Endothelial cell of umbilical vein (primary cell): ENCODE measurements around the gene CCND1. TPM values are rescaled to one million over a fixed set of nuclear protein-coding genes. Genes with fewer than 3 reads are reported as not detected.
A peak's percentile ranks its signal among the peaks of the same experiment; 100 is the strongest.
"Not testable (repeated sequence)": the region's sequence is repeated elsewhere in the genome, so short reads cannot be mapped to it uniquely, and the experiment has no call there.

ENCODE experiments used
- BruUV-seq: library from RNA; stranded (reverse); fragments of 400-500 nt; replicated peaks from 2 replicates; lab custom pipeline; 2021; lab: Mats Ljungman, UMichigan
- CTCF ChIA-PET: fragments of 300-600, 350-600 bp; sonication (Branson Sonifier 250); formaldehyde crosslinking; loops from one replicate; lab custom pipeline; 2021; ENCODE audit warnings: antibody characterized with exemption, inconsistent platforms; lab: Charles Lee
- POLR2A ChIA-PET: fragments of 300-600, 350-600 bp; sonication (Branson Sonifier 250); formaldehyde crosslinking; loops from one replicate; lab custom pipeline; 2021; ENCODE audit warnings: antibody characterized with exemption, inconsistent platforms; lab: Charles Lee
- DNase-seq: peaks from one replicate; pipeline ENCODE4 v3.0.0-alpha.2; 2011; ENCODE audit warnings: low read depth, low spot score
- FAIRE-seq: peaks from 2 replicates; lab custom pipeline; 2011; peaks lifted over from hg19 to GRCh38; lab: Jason Lieb, UNC
- H2AFZ ChIP-seq: 2 replicates; pipeline ENCODE4 v1.6.0; 2012; ENCODE audit warnings: low read depth, low read length, control low read depth, inconsistent platforms
- H3K27ac ChIP-seq: 2 replicates; pipeline ENCODE4 v1.5.1; 2011; ENCODE audit warnings: low read depth, mild to moderate bottlenecking, control low read depth, low read length, moderate library complexity; ENCODE audit not compliant: insufficient read depth
- H3K27me3 ChIP-seq, 2 experiments: 2 replicates each; pipeline versions ENCODE4 v1.6.0 to v1.6.1; 2011; ENCODE audit warnings: low read length in 2 of 2, mixed read lengths in 1 of 2; ENCODE audit not compliant: control insufficient read depth in 2 of 2, insufficient read depth in 2 of 2
- H3K36me3 ChIP-seq, 2 experiments: 2 replicates in 1 of 2; 3 replicates in 1 of 2; pipeline ENCODE4 v1.5.1; 2011; ENCODE audit warnings: low read length in 2 of 2, mild to moderate bottlenecking in 1 of 2, moderate library complexity in 1 of 2; ENCODE audit not compliant: control insufficient read depth in 2 of 2, insufficient read depth in 2 of 2; ENCODE audit errors: extremely low read depth in 1 of 2
- H3K4me1 ChIP-seq: 3 replicates; pipeline ENCODE4 v1.5.1; 2011; ENCODE audit warnings: mild to moderate bottlenecking, low read length; ENCODE audit not compliant: control insufficient read depth, insufficient read depth; ENCODE audit errors: extremely low read depth
- H3K4me2 ChIP-seq: 2 replicates; pipeline ENCODE4 v1.6.1; 2011; ENCODE audit warnings: low read length, control low read depth, mixed read lengths; ENCODE audit not compliant: insufficient read depth
- H3K4me3 ChIP-seq, 3 experiments: fragments of 200-600 bp in 1 of 3; sonication (generic), shearing (Covaris generic) in 1 of 3; replicated peaks in 1 of 3; 2 replicates each; pipeline ENCODE4 v1.5.1; 2011 to 2016; ENCODE audit warnings: control low read depth in 3 of 3, low read length in 3 of 3, mild to moderate bottlenecking in 2 of 3, inconsistent platforms in 1 of 3, low read depth in 1 of 3, moderate library complexity in 1 of 3; ENCODE audit not compliant: insufficient read depth in 1 of 3
- H3K79me2 ChIP-seq: 2 replicates; pipeline ENCODE4 v1.6.0; 2012; ENCODE audit warnings: low read length, inconsistent platforms; ENCODE audit not compliant: control insufficient read depth, insufficient read depth
- H3K9ac ChIP-seq: replicated peaks from 2 replicates; pipeline ENCODE3; 2011; ENCODE audit warnings: low read length, control low read depth; ENCODE audit not compliant: insufficient read depth; ENCODE audit errors: extremely low read depth
- H3K9me1 ChIP-seq: replicated peaks from 3 replicates; pipeline ENCODE4 v1.6.0; 2011; ENCODE audit warnings: mild to moderate bottlenecking, low read length; ENCODE audit not compliant: control insufficient read depth, insufficient read depth; ENCODE audit errors: extremely low read depth
- H3K9me3 ChIP-seq: replicated peaks from 2 replicates; pipeline ENCODE4 v1.5.1; 2012; ENCODE audit warnings: low read length, inconsistent platforms; ENCODE audit not compliant: control insufficient read depth, insufficient read depth
- H4K20me1 ChIP-seq: replicated peaks from 2 replicates; pipeline ENCODE3; 2011; ENCODE audit warnings: mild to moderate bottlenecking, low read length; ENCODE audit not compliant: control insufficient read depth, insufficient read depth; ENCODE audit errors: extremely low read depth
- CTCF ChIP-seq, 2 donors: IDR thresholded peaks; 1 replicate in 1 of 2; 2 replicates in 1 of 2; pipeline ENCODE4 v1.5.1; 2011; ENCODE audit warnings: low read length in 2 of 2, mild to moderate bottlenecking in 2 of 2, moderate library complexity in 2 of 2, control low read depth in 1 of 2, inconsistent platforms in 1 of 2, low read depth in 1 of 2; ENCODE audit not compliant: insufficient read depth in 1 of 2; ENCODE audit errors: extremely low read depth in 1 of 2
- MYC ChIP-seq: IDR thresholded peaks from one replicate; pipeline ENCODE4 v1.6.1; 2011; ENCODE audit warnings: mild to moderate bottlenecking, low read depth, low read length
- dilution Hi-C: fragments of 300-500 bp; cut with MboI; formaldehyde crosslinking; loops from one replicate; pipeline ENCODE4 v1.15.0; 2019; ENCODE audit warnings: low sequenced_read_pairs; ENCODE audit not compliant: extremely low pct_ligation_motif_present
- intact Hi-C: fragments of 100-400 bp; cut with micrococcal nuclease; formaldehyde crosslinking; loops from one replicate; pipeline ENCODE4 v1.10.0; 2022
- polyA plus RNA-seq, 4 experiments: library from polyadenylated mRNA; depleted of rRNA in 3 of 4; stranded (reverse) in 3 of 4; unstranded in 1 of 4; fragments of >200 nt; gene quantifications; 2 replicates each; pipeline versions ENCODE4 v1.2.1 to v1.2.3, GENCODE V29; 2011 to 2012; ENCODE audit warnings: missing spikeins in 1 of 4
- total RNA-seq: library from RNA; stranded (reverse); gene quantifications from 2 replicates; pipeline ENCODE4 v1.2.3, GENCODE V29; 2021

Gene CCND1
- total and polyA plus RNA-seq, 2 donors (not counting 3 experiments of a cell fraction or from before 2014, with no cell fraction given), result 98.7 to 370 TPM

GRCh38 chr11:69620683-69621290 is 20.2 kb upstream of the CCND1 start:
- Histone ChIP-seq H3K4me3 (no peak overlapping the region), H3K27me3 (peaks cover 3 to 4% of the 10 kb centered on the region in 2 experiments), H4K20me1 (no peaks in the 10 kb centered on the region), H3K4me2 (no peak overlapping the region), H2AFZ (no peak overlapping the region), H3K36me3 (no peaks in the 10 kb centered on the region), H3K27ac (no peak overlapping the region), H3K4me1 (no peaks in the 10 kb centered on the region), H3K79me2 (no peaks in the 10 kb centered on the region), H3K9me3 (no peaks in the 10 kb centered on the region), H3K9ac (no peak overlapping the region), H3K9me1 (no peaks in the 10 kb centered on the region)
- BruUV-seq, result no TSS peak
- DNase-seq (no peak), FAIRE-seq (peak; percentile 15)
- intact Hi-C loops, result no loop called here
- ChIA-PET POLR2A (no interaction called here), CTCF (interaction anchor here (0.8 to 1.3 kb wide), 3 partner anchors 8 to 489 kb away, joined by 3 to 4 read pairs (median 3); no protein-coding TSS in a partner anchor)
- dilution Hi-C loops, result no loop called here
- no peak for TF ChIP-seq MYC
- TF ChIP-seq CTCF (IDR thresholded peaks at IDR 0.05; ENCODE audit: extremely low read depth in 1 of 2, insufficient read depth in 1 of 2, low read depth in 1 of 2, low read length in 2 of 2), result no peak

- H2AFZ ChIP-seq, H3K9me3 ChIP-seq, CTCF ChIA-PET, H3K36me3 ChIP-seq, H3K27ac ChIP-seq, DNase-seq, POLR2A ChIA-PET, H3K9ac ChIP-seq, BruUV-seq, FAIRE-seq, H3K79me2 ChIP-seq, H3K4me1 ChIP-seq, H3K9me1 ChIP-seq, dilution Hi-C loops, H3K4me3 ChIP-seq, H4K20me1 ChIP-seq, H3K27me3 ChIP-seq, intact Hi-C loops, H3K4me2 ChIP-seq: not testable (repeated sequence)
Measured at GRCh38 chr11:69622097-69622681, 18.8 kb upstream of the CCND1 start.
